ENCODE data around the gene ZNF592.
A peak's percentile ranks its signal among the peaks of the same experiment; 100 is the strongest.
"Not testable (repeated sequence)": the region's sequence is repeated elsewhere in the genome, so short reads cannot be mapped to it uniquely, and the experiment has no call there.

The ZNF592 gene

DNA sequence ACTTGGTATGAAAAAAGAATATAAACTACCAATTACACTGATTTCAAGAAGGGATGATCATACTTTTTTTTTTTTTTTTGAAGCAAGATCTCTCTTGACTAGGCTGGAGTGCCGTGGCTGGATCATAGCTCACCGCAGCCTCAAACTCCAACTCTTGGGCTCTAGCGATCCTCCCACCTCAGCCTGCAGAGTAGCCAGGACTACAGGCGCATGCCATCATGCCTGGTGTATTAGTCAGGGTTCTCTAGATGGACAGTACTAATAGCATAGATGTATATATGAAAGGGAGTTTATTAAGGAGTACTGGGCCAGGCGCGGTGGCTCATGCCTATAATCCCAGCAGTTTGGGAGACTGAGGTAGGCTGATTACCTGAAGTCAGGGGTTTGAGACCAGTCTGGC is 21.0 kb upstream of the ZNF592 start:
- H3K36me3 Mint-ChIP-seq, result peaks cover 3% of the 10 kb centered on the region
- no peaks in the 10 kb centered on the region for H3K27me3 Mint-ChIP-seq
- peaks cover 64% of the 10 kb centered on the region for H3K4me1 Mint-ChIP-seq
- CTCF ChIA-PET, result interaction anchor here (3.6 kb wide), 1 partner anchor 8 kb away, joined by 13 read pairs; no protein-coding TSS in a partner anchor
- no peak for DNase-seq
- H3K4me3 Mint-ChIP-seq, result no peak overlapping the region
- peak overlapping the region; percentile 42 for H3K27ac Mint-ChIP-seq
- no peaks in the 10 kb centered on the region for H3K9me3 Mint-ChIP-seq

DNA sequence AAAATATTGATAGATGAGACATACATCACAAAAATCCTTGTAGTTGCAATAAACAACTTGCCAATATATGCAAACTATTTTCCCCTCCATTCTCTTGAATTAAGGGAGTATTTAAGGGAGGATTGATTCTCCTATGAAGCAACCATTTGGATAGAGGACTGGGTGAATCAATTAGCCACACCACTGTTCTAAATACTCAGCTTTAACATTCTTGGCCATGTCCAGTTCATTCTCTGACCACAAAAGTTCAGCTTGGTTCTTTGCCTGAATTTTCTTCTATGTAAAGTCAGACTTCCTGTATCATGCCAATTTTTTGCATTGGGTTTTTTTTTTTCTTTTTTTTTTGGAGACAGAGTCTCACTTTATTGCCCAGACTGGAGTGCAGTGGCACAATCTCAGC is 16.6 kb upstream of the ZNF592 start:
- Mint-ChIP-seq H3K27ac (no peak overlapping the region), H3K27me3 (no peaks in the 10 kb centered on the region), H3K4me1 (peaks cover 69% of the 10 kb centered on the region), H3K9me3 (no peaks in the 10 kb centered on the region), H3K4me3 (no peak overlapping the region), H3K36me3 (peaks cover 1% of the 10 kb centered on the region)
- no peak for DNase-seq
- CTCF ChIA-PET, result no interaction called here

DNA sequence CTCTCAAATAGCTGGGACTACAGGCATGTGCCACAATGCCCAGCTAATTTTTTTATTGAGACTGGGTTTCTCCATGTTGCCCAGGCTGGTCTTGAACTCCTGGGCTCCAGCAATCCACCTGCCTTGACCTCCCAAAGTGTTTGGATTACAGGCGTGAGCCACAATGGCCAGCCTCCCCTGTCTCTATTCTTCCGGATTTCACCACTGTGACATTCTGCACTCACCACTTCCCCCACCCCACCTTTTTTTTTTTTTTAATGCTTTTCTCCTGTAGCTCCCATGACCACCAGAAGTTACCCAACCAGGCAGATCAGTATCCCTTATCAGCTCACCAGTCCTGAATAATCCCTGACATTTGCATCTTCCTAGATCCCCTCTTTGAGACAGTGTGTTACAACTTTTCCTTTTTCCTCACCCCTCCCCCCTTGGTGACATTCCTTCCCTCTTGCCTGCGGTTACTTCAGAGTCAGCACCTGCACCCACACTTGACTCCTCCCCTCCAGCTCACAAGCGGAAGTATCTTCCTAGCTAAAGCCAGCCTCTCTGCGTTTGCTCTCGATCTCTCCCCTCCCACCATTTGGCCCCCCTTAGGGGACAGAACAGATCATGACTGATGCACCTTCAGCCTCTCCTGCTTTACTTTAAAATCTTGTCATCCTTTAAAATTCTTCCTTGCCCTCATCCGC is 13.5 kb upstream of the ZNF592 start:
- H3K27ac Mint-ChIP-seq, result peak overlapping the region; percentile 94
- H3K9me3 Mint-ChIP-seq, result no peaks in the 10 kb centered on the region
- H3K4me1 Mint-ChIP-seq, result peaks cover 65% of the 10 kb centered on the region
- peak overlapping the region; percentile 64 for H3K4me3 Mint-ChIP-seq
- peak; percentile 86 for DNase-seq
- CTCF ChIA-PET, result interaction anchor here (0.9 to 3.5 kb wide), 9 partner anchors 9 to 100 kb away, joined by 3 to 21 read pairs (median 8); partner anchors contain the start of gene SEC11A
- peaks cover 1% of the 10 kb centered on the region for H3K36me3 Mint-ChIP-seq
- no peaks in the 10 kb centered on the region for H3K27me3 Mint-ChIP-seq

DNA sequence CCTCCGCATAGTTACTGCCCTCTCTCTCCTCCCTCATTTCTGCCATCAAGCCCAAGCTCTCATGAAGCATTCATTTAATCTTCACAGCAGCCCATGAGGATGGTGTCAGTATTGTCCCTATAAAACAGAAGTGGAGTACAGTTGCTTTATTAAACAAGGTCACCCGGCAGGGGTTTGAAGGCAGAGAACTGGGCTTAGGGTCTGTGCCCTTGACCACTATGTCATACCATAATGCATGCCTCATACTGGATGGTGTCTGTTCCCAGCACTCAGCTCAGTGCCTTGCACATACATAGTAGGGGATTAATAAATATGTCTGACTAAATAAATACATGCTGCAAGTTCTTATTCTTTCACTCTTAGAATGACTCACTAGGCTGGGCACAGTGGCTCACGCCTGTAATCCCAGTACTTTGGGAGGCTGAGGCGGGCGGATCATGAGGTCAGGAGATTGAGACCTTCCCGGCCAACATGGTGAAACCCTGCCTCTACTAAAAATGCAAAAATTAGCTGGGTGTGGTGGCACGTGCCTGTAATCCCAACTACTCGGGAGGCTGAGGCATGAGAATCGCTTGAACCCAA is 12.8 kb upstream of the ZNF592 start:
- H3K36me3 Mint-ChIP-seq, H3K9me3 Mint-ChIP-seq, H3K27me3 Mint-ChIP-seq: not testable (repeated sequence)
- peak overlapping the region; percentile 94 for H3K27ac Mint-ChIP-seq
- DNase-seq, result peak; percentile 40
- CTCF ChIA-PET, result interaction anchor here (0.7 to 3.5 kb wide), 10 partner anchors 10 to 100 kb away, joined by 3 to 21 read pairs (median 7); partner anchors contain the start of gene SEC11A
- H3K4me1 Mint-ChIP-seq, result peaks cover 65% of the 10 kb centered on the region
- peak overlapping the region; percentile 64 for H3K4me3 Mint-ChIP-seq

DNA sequence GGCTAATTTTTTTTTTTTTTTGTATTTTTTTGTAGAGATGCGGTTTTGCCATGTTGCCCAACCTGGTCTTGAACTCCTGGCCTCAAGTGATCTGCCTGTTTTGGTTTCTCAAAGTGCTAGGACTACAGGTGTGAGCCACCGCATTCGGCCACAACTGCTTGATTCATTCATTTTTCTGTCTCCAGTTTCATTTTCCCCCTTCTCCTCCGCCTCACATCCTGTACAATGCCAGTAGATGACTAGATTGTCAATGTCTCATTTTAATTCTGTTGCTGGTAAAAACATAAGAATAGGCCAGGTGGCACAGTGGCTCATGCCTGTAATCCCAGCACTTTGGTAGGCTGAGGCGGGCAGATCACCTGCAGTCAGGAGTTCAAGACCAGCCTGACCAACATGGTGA is 12.0 kb upstream of the ZNF592 start:
- Mint-ChIP-seq H3K4me1 (peaks cover 62% of the 10 kb centered on the region), H3K27ac (peak overlapping the region; percentile 94), H3K4me3 (peak overlapping the region; percentile 8), H3K27me3 (no peaks in the 10 kb centered on the region), H3K36me3 (peaks cover under 1% of the 10 kb centered on the region), H3K9me3 (no peaks in the 10 kb centered on the region)
- CTCF ChIA-PET, result interaction anchor here (1.7 to 3.5 kb wide), 5 partner anchors 9 to 19 kb away, joined by 8 to 21 read pairs (median 11); partner anchors contain the start of gene SEC11A
- DNase-seq, result peak; percentile 88

DNA sequence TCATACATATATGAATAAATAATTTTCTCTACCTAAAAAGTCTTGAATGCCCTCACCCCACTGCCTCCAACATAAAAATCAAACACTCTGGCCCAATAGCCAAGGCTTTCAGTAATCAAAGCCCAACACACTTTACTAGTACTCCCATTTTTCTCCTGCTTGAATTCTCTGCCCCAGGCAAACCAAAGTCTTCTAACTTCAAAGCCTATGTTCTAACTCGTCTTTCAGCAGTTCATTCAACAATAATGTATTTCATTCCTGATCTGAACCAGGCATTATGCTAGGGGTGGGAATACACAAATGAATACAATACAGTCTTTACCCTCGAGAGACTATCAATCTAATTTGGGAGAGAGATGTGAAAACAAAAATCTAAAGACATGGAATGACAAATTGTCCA is 11.4 kb upstream of the ZNF592 start:
- Mint-ChIP-seq H3K27ac (peak overlapping the region; percentile 94), H3K9me3 (no peaks in the 10 kb centered on the region), H3K4me1 (peaks cover 58% of the 10 kb centered on the region), H3K27me3 (no peaks in the 10 kb centered on the region), H3K4me3 (no peak overlapping the region), H3K36me3 (peaks cover 2% of the 10 kb centered on the region)
- CTCF ChIA-PET, result interaction anchor here (0.6 to 0.8 kb wide), 2 partner anchors 10 to 30 kb away, joined by 3 read pairs; no protein-coding TSS in a partner anchor
- no peak for DNase-seq

DNA sequence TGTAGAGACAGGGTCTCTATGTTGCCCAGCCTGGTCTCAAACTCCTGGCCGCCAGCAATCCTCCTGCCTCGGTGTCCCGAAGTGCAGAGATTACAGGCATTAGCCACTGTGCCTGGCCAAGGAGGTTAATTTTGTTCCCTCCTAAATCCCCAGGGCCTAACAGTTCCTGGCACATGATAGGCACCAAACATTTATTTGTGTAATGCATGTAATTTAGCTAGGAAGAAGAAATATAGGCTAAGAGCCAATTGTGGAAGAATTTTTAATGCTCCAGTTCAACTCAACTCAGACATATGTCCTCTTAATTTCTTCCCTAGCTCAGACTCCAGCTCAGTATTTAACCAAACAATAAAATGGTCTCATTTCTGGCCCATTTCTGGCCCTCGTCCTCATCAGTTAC is 7.7 kb upstream of the ZNF592 start:
- H3K4me1 Mint-ChIP-seq, result peaks cover 39% of the 10 kb centered on the region
- no peak overlapping the region for H3K27ac Mint-ChIP-seq
- no peaks in the 10 kb centered on the region for H3K9me3 Mint-ChIP-seq
- H3K4me3 Mint-ChIP-seq, result no peak overlapping the region
- CTCF ChIA-PET, result no interaction called here
- H3K27me3 Mint-ChIP-seq, result no peaks in the 10 kb centered on the region
- no peak for DNase-seq
- peaks cover 4% of the 10 kb centered on the region for H3K36me3 Mint-ChIP-seq

DNA sequence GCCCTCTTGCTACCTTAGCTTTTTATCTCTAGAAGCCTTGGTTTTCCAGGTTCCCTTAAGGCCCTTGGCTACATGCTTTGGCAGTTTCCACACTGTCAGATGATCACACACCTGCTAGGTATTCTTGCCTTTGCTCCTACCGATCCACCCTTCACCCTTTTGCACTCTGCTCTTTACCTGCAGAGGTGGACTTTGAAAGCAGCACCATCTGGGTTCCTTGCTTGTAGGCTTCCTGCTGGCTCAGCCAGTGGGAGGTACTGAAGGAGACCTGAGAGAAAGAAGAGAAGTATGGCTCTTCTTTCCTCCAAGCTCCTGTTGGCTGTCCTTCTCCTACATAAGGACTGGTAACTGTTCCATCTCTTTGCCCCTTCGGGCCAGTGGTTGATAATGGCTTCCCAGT is 7.3 kb upstream of the ZNF592 start:
- H3K9me3 Mint-ChIP-seq, result no peaks in the 10 kb centered on the region
- CTCF ChIA-PET, result no interaction called here
- H3K4me1 Mint-ChIP-seq, result peaks cover 37% of the 10 kb centered on the region
- DNase-seq, result no peak
- H3K4me3 Mint-ChIP-seq, result no peak overlapping the region
- H3K27me3 Mint-ChIP-seq, result no peaks in the 10 kb centered on the region
- no peak overlapping the region for H3K27ac Mint-ChIP-seq
- peaks cover 4% of the 10 kb centered on the region for H3K36me3 Mint-ChIP-seq

DNA sequence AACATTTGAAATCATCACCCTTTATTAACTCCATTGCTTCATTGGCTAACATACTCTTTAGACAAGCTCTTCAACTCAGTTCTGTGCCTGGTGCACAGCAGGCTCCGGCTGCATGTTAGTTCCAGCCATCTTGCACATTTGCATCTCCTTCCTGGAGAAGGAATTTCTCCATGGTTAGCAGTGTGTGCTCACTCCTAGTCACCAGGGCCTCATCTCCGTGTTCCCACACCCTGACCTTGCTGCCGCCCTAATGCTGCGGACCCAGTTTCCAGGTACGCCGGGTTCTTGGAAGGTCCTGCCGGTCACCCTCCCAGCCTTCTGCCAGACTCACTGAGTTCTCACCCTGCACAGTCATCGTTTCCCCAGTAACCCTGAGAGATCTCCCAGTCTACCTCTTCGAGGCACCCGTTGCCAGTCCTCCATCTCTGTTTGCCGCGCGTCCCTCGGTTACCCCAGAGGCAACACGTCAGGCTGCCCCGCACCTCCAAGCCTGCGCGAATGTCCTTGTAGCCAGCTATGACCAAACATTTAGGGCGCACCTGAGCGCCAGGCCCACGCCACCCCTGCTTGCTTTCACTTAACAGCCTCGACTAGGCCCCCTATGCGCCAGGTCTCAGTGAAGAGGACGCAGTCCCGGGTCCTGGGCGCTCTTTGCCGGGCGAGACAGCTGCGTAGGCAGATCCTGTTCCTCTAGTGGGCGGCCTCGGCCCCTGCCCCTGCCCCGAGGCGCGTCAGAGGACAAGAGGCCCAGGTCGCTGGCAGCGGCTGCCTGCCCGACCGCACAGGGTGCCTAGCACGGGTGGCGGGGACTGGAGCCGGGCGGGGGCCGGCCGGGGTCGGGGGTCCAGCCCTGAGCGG is 747 bp upstream of the ZNF592 start:
- H3K36me3 Mint-ChIP-seq, result peaks cover 29% of the 10 kb centered on the region
- peak overlapping the region; percentile 96 for H3K27ac Mint-ChIP-seq
- peak; percentile 81 for DNase-seq
- peaks cover 57% of the 10 kb centered on the region for H3K4me1 Mint-ChIP-seq
- CTCF ChIA-PET, result interaction anchor here (0.7 to 1.5 kb wide), 5 partner anchors 10 to 34 kb away, joined by 3 to 8 read pairs (median 5); partner anchors contain the start of gene SEC11A
- no peaks in the 10 kb centered on the region for H3K9me3 Mint-ChIP-seq
- H3K27me3 Mint-ChIP-seq, result no peaks in the 10 kb centered on the region
- H3K4me3 Mint-ChIP-seq, result peak overlapping the region; percentile 85

DNA sequence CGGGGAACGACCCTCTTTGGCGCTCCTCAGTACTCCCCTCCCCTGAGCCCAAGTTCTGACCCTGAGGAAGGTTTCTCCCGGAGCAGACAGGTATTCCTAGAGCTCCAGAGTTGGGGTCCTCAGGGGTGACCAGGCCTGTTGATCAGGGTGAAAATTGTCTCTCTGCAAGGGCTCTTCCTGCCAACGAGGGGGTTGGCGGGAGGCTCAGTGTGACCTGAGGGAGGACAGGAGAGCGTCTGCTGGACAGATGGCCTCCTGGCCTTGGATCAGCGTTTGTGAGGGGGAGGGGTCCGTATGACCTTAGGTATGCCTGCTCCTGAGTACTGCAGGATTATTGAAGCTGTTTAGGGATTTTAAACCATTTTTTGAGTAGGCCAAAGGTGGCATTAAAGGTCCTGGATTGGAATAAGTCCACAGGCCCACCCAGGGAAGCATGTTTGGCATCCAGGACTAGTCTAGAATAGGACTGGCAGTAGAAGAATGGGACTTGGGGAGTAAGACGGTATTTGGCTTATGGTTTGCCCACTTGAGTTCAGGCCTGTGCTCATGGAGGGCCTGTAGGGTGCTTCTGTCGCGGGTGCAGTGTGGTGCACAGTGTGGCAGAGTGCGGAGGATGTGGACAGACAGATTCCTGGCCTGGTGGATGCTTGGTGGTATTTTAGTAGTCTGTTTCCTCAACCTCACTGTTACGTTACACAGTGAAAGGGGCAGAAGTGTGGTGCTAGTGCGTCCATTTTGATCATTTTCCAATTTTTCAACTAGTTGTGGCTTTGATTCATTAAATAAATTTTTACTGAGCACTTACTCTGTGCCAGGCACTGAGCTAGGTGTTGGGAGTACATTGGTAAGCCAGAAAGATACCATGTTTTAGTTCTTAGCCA is 959 bp downstream of the ZNF592 start:
- Mint-ChIP-seq H3K4me3 (peak overlapping the region; percentile 92), H3K36me3 (peaks cover 42% of the 10 kb centered on the region), H3K9me3 (no peaks in the 10 kb centered on the region), H3K4me1 (peaks cover 66% of the 10 kb centered on the region), H3K27ac (peak overlapping the region; percentile 93), H3K27me3 (no peaks in the 10 kb centered on the region)
- peak; percentile 72 for DNase-seq
- CTCF ChIA-PET, result interaction anchor here (0.9 to 2.5 kb wide), 6 partner anchors 11 to 129 kb away, joined by 3 to 11 read pairs (median 4); partner anchors contain the start of genes SEC11A and WDR73

DNA sequence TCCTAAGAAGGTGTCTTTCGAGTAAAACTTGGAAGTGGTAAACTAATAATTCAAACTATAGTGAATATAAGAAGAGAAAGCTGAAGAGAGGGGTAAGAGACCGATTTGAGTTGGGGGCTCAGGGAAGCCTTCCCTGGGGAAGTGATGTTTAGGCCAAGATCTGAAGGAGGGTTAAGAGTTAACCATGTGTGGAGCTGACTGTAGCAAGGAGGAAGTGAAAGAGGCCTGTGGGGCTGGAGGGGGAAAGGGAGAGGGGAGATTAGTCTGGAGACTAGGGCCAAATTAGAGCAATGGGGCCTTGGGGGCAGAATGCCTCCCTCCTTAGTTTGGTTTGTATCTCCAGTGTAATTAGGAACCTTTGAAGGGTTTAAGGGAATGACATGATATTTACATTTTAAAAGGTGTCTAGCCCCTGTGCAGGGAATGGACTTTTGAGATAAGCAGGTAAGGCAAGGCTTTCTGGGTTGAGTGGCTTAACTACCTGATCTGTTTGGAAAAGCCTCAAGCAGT is 2.2 kb downstream of the ZNF592 start:
- H3K36me3 Mint-ChIP-seq, result peaks cover 45% of the 10 kb centered on the region
- CTCF ChIA-PET, result interaction anchor here (2.5 kb wide), 1 partner anchor 96 kb away, joined by 11 read pairs; the partner anchor contains the start of gene WDR73
- peak overlapping the region; percentile 92 for H3K4me3 Mint-ChIP-seq
- no peaks in the 10 kb centered on the region for H3K9me3 Mint-ChIP-seq
- peaks cover 67% of the 10 kb centered on the region for H3K4me1 Mint-ChIP-seq
- DNase-seq, result no peak
- H3K27me3 Mint-ChIP-seq, result no peaks in the 10 kb centered on the region
- H3K27ac Mint-ChIP-seq, result peak overlapping the region; percentile 6

DNA sequence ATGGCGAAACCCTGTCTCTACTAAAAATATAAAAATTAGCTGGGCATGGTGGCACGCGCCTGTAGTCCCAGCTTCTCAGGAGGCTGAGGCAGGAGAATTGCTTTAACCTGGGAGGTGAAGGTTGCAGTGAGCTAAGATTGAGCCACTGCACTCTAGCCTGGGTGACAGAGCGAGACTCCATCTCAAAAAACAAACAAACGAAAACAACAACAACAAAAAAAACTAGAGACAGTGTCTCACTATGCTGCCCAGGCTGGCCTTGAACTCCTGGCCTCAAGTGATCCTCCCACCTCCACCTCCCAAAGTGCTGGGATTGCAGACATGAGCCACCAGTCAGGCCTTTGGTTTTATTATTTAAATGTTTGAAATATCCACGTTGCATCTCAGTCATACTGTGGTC is 3.3 kb downstream of the ZNF592 start:
- not testable (repeated sequence) for H3K9me3 Mint-ChIP-seq, DNase-seq, H3K27ac Mint-ChIP-seq, H3K27me3 Mint-ChIP-seq, H3K4me3 Mint-ChIP-seq
- H3K36me3 Mint-ChIP-seq, result peaks cover 52% of the 10 kb centered on the region
- CTCF ChIA-PET, result interaction anchor here (0.7 to 1.8 kb wide), 2 partner anchors 37 to 96 kb away, joined by 3 to 8 read pairs; no protein-coding TSS in a partner anchor
- H3K4me1 Mint-ChIP-seq, result peaks cover 67% of the 10 kb centered on the region

DNA sequence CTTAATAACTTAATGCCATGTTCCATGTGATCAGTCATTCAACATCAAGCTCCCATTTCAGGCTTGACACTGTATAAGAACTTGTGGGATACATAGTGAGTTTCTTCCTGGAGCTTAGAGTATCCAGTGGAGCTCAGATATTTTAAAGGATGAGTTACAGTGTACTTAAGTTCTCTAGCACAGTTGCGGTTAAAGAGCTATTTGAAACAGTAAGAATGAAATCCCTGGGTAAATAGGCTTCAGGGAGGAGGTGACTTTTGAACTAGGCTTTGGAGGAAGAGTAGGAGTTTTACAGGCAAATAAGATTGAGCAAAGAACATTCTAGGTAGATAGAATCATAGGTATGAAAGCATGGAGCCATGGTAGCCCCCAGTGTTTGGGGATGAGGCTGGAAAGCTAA is 3.8 kb downstream of the ZNF592 start:
- CTCF ChIA-PET, result interaction anchor here (0.7 to 1.8 kb wide), 3 partner anchors 37 to 176 kb away, joined by 3 to 8 read pairs (median 4); no protein-coding TSS in a partner anchor
- peaks cover 66% of the 10 kb centered on the region for H3K4me1 Mint-ChIP-seq
- H3K36me3 Mint-ChIP-seq, result peaks cover 51% of the 10 kb centered on the region
- no peaks in the 10 kb centered on the region for H3K9me3 Mint-ChIP-seq
- no peak for DNase-seq
- no peak overlapping the region for H3K27ac Mint-ChIP-seq
- no peak overlapping the region for H3K4me3 Mint-ChIP-seq
- no peaks in the 10 kb centered on the region for H3K27me3 Mint-ChIP-seq

All from activated naive CD4-positive, alpha-beta T cell treated with anti-CD3 and anti-CD28 coated beads, Interleukin-2, amount 10 ng/mL, durations not matched to agents 7 days and 5 days (primary cell).